Measurements from ENCODE around the gene SLC47A1.

SLC47A1 gene

DNA sequence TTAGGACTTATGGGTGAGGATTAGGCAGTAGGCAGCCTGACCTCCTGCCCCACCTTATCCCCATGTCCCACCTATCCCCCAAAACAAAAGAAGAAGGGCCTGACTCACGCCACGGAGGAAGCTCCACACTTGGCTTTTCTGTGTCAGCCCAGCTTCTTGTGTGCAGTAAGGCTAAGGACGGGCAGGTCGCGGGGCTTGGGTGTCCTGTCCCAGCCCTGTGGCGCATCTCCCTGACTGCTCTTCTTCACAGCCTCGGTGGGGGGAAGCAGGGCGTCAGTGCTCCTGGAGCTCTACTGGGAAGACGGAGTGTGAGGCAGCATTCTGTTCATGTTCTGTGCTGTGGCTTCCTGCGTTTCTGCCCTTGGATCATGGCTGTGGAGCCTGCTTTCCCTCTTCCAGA, 80.3 kb downstream of the SLC47A1 start:
- DNase-seq (ENCODE audit: low read depth) = no peak

DNA sequence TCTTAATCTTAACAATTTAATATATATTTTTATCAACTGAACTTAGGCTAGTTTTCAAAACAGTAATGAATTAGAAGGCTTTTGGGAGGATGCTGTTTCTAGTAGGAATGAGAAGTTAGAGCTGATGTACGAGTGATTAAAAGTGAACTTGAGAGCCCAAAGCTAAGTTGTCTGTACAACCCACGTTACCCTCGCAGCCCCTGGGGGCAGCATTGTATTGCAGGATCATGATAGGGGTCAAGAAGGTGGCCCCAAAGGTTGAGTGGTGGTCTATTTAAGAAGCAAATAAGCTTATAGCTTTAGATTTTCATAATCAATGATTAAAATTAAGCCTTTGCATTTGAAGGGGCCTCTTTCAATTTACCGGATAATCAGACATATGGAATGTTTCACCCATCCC, 81.2 kb downstream of the SLC47A1 start:
- DNase-seq (ENCODE audit: low read depth) = no peak

DNA sequence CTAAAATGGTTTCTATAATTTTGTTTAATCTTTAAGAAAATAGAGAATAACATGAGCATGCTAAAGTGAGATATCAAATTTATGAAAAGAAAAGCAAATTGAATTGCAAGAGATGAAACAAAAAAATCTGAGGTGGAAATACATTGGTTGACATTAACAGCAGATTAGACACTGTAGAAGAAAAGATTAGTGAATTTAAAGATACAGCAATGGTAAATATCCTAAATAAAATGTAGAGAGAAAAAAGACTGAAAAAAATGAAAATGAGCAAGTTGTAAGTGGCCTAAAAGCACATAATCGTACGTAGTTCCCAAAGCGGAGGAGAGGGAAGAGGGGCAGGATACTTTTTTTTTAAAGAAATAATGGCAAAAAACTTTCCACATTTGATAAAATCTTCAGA, 84.4 kb downstream of the SLC47A1 start:
- no peak for DNase-seq (ENCODE audit: low read depth)

DNA sequence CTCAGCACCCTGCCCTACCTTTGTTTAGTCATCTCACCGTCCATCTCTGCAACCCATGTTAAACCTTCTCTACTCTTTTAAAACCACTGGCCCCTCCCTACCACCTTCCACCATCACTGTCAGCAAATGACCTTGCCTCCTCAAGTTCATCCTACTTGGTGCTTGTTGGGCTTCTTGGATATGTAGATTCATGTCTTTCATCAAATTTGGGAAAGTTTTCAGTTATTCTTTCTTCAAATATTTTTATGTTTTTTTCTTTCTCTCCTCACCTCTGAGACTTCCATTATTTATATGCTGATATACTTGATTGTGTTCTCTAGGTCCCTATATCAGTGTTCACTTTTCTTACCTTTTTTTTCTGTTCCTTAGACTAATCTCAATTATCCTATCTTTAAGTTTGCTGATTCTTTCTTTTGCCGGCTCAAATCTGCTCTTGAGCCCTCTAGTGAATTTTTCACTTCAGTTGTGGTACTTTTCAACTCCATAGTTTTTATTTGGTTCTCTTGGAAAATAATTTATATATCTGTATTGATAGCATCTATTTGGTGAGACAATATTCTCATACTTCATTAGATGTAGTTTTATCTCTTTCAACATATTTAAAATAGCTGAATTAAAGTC, 86.2 kb downstream of the SLC47A1 start:
- no peak for DNase-seq (ENCODE audit: low read depth)

DNA sequence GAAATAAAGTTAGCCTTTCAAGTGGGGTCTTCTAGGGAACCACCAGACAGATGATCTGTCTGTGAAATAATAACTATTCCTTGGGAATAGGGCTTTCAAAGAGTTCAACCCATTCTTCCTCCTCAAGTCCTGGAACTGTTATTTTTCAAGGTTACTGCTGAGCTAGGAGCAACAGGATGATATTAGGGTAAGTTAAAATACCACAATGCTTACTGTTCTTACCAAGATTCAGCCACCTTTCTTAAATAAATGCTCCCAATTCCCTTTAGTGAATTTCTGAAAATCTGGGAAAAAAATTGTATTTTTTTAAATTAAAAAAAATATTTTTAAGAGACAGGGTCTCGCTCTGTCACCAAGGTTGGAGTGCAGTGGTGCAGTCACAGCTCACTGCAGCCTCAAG, 88.0 kb downstream of the SLC47A1 start:
- no peak for DNase-seq (ENCODE audit: low read depth)

DNA sequence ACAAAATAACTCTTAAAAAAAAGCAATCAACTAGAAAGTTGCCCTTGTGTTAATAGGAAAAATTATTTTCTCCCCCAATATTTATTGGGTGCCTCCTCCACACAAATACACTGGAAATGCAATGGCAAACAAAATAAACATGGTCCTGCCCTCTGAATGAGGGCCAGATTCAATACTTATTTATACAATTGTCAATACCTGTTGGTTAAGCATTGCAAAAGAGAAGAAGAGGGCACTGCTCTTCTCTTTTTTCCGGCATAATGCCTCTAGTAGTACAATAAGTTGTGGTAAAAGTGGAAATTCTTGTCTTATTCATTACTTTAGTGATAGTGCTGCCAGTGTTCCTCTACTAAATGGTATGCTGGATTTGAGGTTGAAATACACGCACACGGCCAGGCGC, 92.4 kb downstream of the SLC47A1 start:
- no peak for DNase-seq (ENCODE audit: low read depth)

Data from HS-27A (cell line).